ENCODE results near the gene MVK. TPM values are rescaled to one million over a fixed set of nuclear protein-coding genes. Genes with fewer than 3 reads are reported as not detected.

MVK gene
- total and polyA plus RNA-seq, 2 experiments from 2014 or later, result 6.7 to 11.8 TPM

DNA sequence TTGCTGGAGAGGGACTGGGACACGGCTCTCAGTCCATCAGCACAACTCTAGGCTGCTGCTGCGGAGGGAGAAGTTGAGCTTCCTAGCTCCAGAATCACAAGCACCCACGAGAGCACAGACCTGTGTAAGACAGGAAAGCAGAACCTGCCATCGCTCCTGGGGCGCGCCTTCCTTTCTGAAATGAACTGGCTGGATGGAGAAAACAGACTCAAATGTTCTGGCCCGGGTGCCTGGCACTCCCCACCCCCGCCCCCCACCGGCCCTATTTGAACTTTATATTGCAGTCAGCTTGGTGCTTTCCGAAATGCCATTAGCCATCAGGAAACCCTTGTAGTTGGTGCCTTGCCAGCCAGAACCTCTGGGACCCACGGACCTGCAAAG lies 23.8 kb downstream of the MVK start:
- Histone ChIP-seq H3K27ac (no peak overlapping the region), H3K9me3 (ENCODE audit: low read depth) (no peaks in the 10 kb centered on the region), H3K36me3 (ENCODE audit: low read depth) (no peaks in the 10 kb centered on the region), H3K9ac (no peak overlapping the region), H4K20me1 (ENCODE audit: insufficient read depth) (no peaks in the 10 kb centered on the region), H2AFZ (peak overlapping the region; percentile 65), H3K4me3 (0 out of 2 replicates have a peak overlapping the region, but pooled peaks have one; percentile 55), H3K27me3 (replicated peaks; ENCODE audit: insufficient read depth) (no peaks in the 10 kb centered on the region), H3K9me2 (ENCODE audit: insufficient read depth) (no peaks in the 10 kb centered on the region), H3K4me2 (ENCODE audit: unreplicated experiment) (peak overlapping the region; percentile 86), H3K79me2 (ENCODE audit: insufficient read depth) (no peaks in the 10 kb centered on the region), H3K4me1 (ENCODE audit: insufficient read depth) (no peaks in the 10 kb centered on the region), H3F3A (ENCODE audit: insufficient read depth) (no peaks in the 10 kb centered on the region)
- 24 to 33% methylated on average over 8 to 11 of the region's 11 CpGs for WGBS, 2 experiments (ENCODE audit: low coverage in 1 of 2, low lambda C conversion rate in 2 of 2, missing lambda C conversion rate in 2 of 2)
- TF ChIP-seq EZH2phosphoT487 (IDR thresholded peaks at IDR 0.05; ENCODE audit: insufficient read depth, low read depth) (no peak), EZH2 (IDR thresholded peaks at IDR 0.05; ENCODE audit: insufficient read depth, poor library complexity, severe bottlenecking) (no peak)
- DNase-seq, result no peak
- in situ Hi-C loops (cut with MboI), result no loop called here

GRCh38 chr12:109597795-109598427 lies 24.3 kb downstream of the MVK start:
- Histone ChIP-seq H3K4me3 (0 out of 2 replicates have a peak overlapping the region, but pooled peaks have one; percentile 55), H3F3A (ENCODE audit: insufficient read depth) (no peaks in the 10 kb centered on the region), H3K79me2 (ENCODE audit: insufficient read depth) (no peaks in the 10 kb centered on the region), H2AFZ (peak overlapping the region; percentile 65), H3K27me3 (replicated peaks; ENCODE audit: insufficient read depth) (no peaks in the 10 kb centered on the region), H3K9me2 (ENCODE audit: insufficient read depth) (no peaks in the 10 kb centered on the region), H3K36me3 (ENCODE audit: low read depth) (no peaks in the 10 kb centered on the region), H3K9me3 (ENCODE audit: low read depth) (no peaks in the 10 kb centered on the region), H3K4me2 (ENCODE audit: unreplicated experiment) (peak overlapping the region; percentile 86), H3K4me1 (ENCODE audit: insufficient read depth) (no peaks in the 10 kb centered on the region), H4K20me1 (ENCODE audit: insufficient read depth) (no peaks in the 10 kb centered on the region), H3K9ac (no peak overlapping the region), H3K27ac (no peak overlapping the region)
- 32% methylated on average over 27 of the region's 27 CpGs for WGBS, 2 experiments (ENCODE audit: low coverage in 1 of 2, low lambda C conversion rate in 2 of 2, missing lambda C conversion rate in 2 of 2)
- DNase-seq, result peak; percentile 86
- TF ChIP-seq EZH2phosphoT487 (IDR thresholded peaks at IDR 0.05; ENCODE audit: insufficient read depth, low read depth) (no peak), EZH2 (IDR thresholded peaks at IDR 0.05; ENCODE audit: insufficient read depth, poor library complexity, severe bottlenecking) (no peak)
- in situ Hi-C loops (cut with MboI), result no loop called here

- TF ChIP-seq EZH2phosphoT487 (IDR thresholded peaks at IDR 0.05; ENCODE audit: insufficient read depth, low read depth), result no peak
- TF ChIP-seq EZH2 (IDR thresholded peaks at IDR 0.05; ENCODE audit: insufficient read depth, poor library complexity, severe bottlenecking), result no peak
- Histone ChIP-seq H3K79me2 (ENCODE audit: insufficient read depth) (no peaks in the 10 kb centered on the region), H3F3A (ENCODE audit: insufficient read depth) (no peaks in the 10 kb centered on the region), H3K9me2 (ENCODE audit: insufficient read depth) (no peaks in the 10 kb centered on the region), H3K4me2 (ENCODE audit: unreplicated experiment) (no peak overlapping the region), H3K4me3 (no peak overlapping the region), H3K9me3 (ENCODE audit: low read depth) (no peaks in the 10 kb centered on the region), H3K9ac (no peak overlapping the region), H4K20me1 (ENCODE audit: insufficient read depth) (no peaks in the 10 kb centered on the region), H3K27ac (no peak overlapping the region), H3K4me1 (ENCODE audit: insufficient read depth) (no peaks in the 10 kb centered on the region), H3K27me3 (replicated peaks; ENCODE audit: insufficient read depth) (no peaks in the 10 kb centered on the region), H3K36me3 (ENCODE audit: low read depth) (no peaks in the 10 kb centered on the region), H2AFZ (0 out of 2 replicates have a peak overlapping the region, but pooled peaks have one; percentile 65)
- WGBS, 2 experiments (ENCODE audit: low coverage in 1 of 2, low lambda C conversion rate in 2 of 2, missing lambda C conversion rate in 2 of 2), result 78 to 83% methylated on average over 11 of the region's 11 CpGs
- in situ Hi-C loops (cut with MboI), result no loop called here
- DNase-seq, result no peak
These were observed 24.8 kb downstream of the MVK start for GRCh38 chr12:109598428-109598854.

- no peaks in the 10 kb centered on the region for H3K9me2 ChIP-seq (ENCODE audit: insufficient read depth)
- H2AFZ ChIP-seq, result no peak overlapping the region
- H3K79me2 ChIP-seq (ENCODE audit: insufficient read depth), result no peaks in the 10 kb centered on the region
- no peaks in the 10 kb centered on the region for H3K27me3 ChIP-seq (replicated peaks; ENCODE audit: insufficient read depth)
- H3K4me2 ChIP-seq (ENCODE audit: unreplicated experiment), result no peak overlapping the region
- no peaks in the 10 kb centered on the region for H3K9me3 ChIP-seq (ENCODE audit: low read depth)
- no peaks in the 10 kb centered on the region for H4K20me1 ChIP-seq (ENCODE audit: insufficient read depth)
- H3K36me3 ChIP-seq (ENCODE audit: low read depth), result no peaks in the 10 kb centered on the region
- no peak overlapping the region for H3K4me3 ChIP-seq
- in situ Hi-C loops (cut with MboI), result no loop called here
- H3K4me1 ChIP-seq (ENCODE audit: insufficient read depth), result no peaks in the 10 kb centered on the region
- H3F3A ChIP-seq (ENCODE audit: insufficient read depth), result no peaks in the 10 kb centered on the region
- no peak for DNase-seq
- H3K27ac ChIP-seq, result no peak overlapping the region
- no peak overlapping the region for H3K9ac ChIP-seq
- 75 to 80% methylated on average over 7 of the region's 7 CpGs for WGBS, 2 experiments (ENCODE audit: low coverage in 1 of 2, low lambda C conversion rate in 2 of 2, missing lambda C conversion rate in 2 of 2)
- TF ChIP-seq EZH2 (IDR thresholded peaks at IDR 0.05; ENCODE audit: insufficient read depth, poor library complexity, severe bottlenecking), result no peak
- no peak for TF ChIP-seq EZH2phosphoT487 (IDR thresholded peaks at IDR 0.05; ENCODE audit: insufficient read depth, low read depth)
These were observed 25.5 kb downstream of the MVK start for GRCh38 chr12:109599087-109599486.

Measured in GM23248 (cell line).